Measurements from ENCODE around the gene CFAP46. TPM values are rescaled to one million over a fixed set of nuclear protein-coding genes. Genes with fewer than 3 reads are reported as not detected.

The CFAP46 gene
- total and polyA plus RNA-seq, 2 of the 4 experiments (the other 2 are of a cell fraction) = 1.3 to 1.8 TPM

DNA sequence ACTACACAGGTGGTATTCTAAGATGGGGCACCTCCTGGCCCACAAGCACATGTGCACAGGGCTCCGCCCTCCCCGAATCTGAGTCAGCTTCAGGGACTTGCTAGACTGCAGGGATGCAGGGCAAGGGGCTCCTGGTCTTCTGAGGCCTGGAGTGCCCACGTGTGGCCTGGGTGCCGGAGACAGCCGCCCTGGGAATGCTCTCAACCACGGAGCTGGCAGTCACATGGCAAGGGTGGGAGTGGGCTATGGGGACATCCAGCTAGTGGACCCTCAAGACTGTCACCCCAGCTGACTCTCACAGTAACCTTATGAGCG, 42.7 kb downstream of the CFAP46 start:
- H4K8ac ChIP-seq (ENCODE audit: low read depth in 2 of 2, low read length in 2 of 2) = no peak overlapping the region
- H2AK9ac ChIP-seq (replicated peaks; ENCODE audit: low read depth, low read length, poor library complexity) = no peak overlapping the region
- no peak overlapping the region for H3K14ac ChIP-seq (replicated peaks; ENCODE audit: low read depth, low read length)
- no peak overlapping the region for H3K18ac ChIP-seq (ENCODE audit: low read depth, low read length)
- H3K9me3 ChIP-seq (ENCODE audit: control insufficient read depth, insufficient read depth, low read length) = no peaks in the 10 kb centered on the region
- no peak overlapping the region for H3K23ac ChIP-seq (ENCODE audit: low read depth, low read length)
- ATAC-seq (ENCODE audit: low read depth) = no peak
- H4K91ac ChIP-seq (ENCODE audit: insufficient read depth, low read depth, low read length) = no peak overlapping the region
- H3K4me2 ChIP-seq (ENCODE audit: low read depth, low read length) = no peak overlapping the region
- H3K27me3 ChIP-seq (ENCODE audit: control insufficient read depth, insufficient read depth, low read length) = peaks cover 19% of the 10 kb centered on the region
- H4K20me1 ChIP-seq (ENCODE audit: insufficient read depth, low read length) = no peaks in the 10 kb centered on the region
- H2BK120ac ChIP-seq (ENCODE audit: low read depth, low read length) = no peak overlapping the region
- no peaks in the 10 kb centered on the region for H3K36me3 ChIP-seq (ENCODE audit: control insufficient read depth, insufficient read depth, low read length)
- WGBS, 2 experiments (ENCODE audit: extremely low coverage in 2 of 2, insufficient read length in 1 of 2) = 46% methylated on average over 3 of the region's 7 CpGs; no CpG with 5 or more reads in 1 of the 2 experiments
- no peaks in the 10 kb centered on the region for H3K4me1 ChIP-seq (ENCODE audit: control insufficient read depth, insufficient read depth, low read length)
- H2BK15ac ChIP-seq (ENCODE audit: low read depth, low read length) = no peak overlapping the region
- no peak overlapping the region for H2BK5ac ChIP-seq (ENCODE audit: low read depth, low read length, poor library complexity, severe bottlenecking)
- H3K79me1 ChIP-seq (ENCODE audit: low read depth in 1 of 2, low read length in 2 of 2) = no peaks in the 10 kb centered on the region
- H3K9me1 ChIP-seq (ENCODE audit: insufficient read depth, low read length) = no peaks in the 10 kb centered on the region
- H4K5ac ChIP-seq (ENCODE audit: low read depth, low read length) = no peak overlapping the region
- intact Hi-C loops (cut with micrococcal nuclease) (no loop called here), in situ Hi-C loops (cut with MboI; ENCODE audit: low sequenced_read_pairs) (no loop called here), dilution Hi-C loops (cut with HindIII; ENCODE audit: low sequenced_read_pairs, unreplicated experiment) (no loop called here)
- ChIA-PET POLR2A (ENCODE audit: unreplicated experiment) (no interaction called here), CTCF (no interaction called here)
- H2BK20ac ChIP-seq (ENCODE audit: low read depth, low read length) = no peak overlapping the region
- DNase-seq = no peak
- H2AK5ac ChIP-seq (ENCODE audit: low read depth, low read length) = no peak overlapping the region
- no TSS peak for BruUV-seq (replicated peaks)
- no peak overlapping the region for H3K4me3 ChIP-seq (ENCODE audit: insufficient read depth, low read depth, low read length)
- H3K9ac ChIP-seq (ENCODE audit: low read depth, low read length) = no peak overlapping the region
- H3K56ac ChIP-seq (ENCODE audit: extremely low read depth, insufficient read depth, low read length) = no peak overlapping the region
- H2AFZ ChIP-seq (replicated peaks; ENCODE audit: low read length, poor library complexity) = no peak overlapping the region
- H3K4ac ChIP-seq (ENCODE audit: low read depth, low read length) = no peak overlapping the region
- H3K27ac ChIP-seq (ENCODE audit: insufficient read depth, low read length) = no peak overlapping the region
- TF ChIP-seq CEBPB (IDR thresholded peaks at IDR 0.05; ENCODE audit: low read depth, low read length) = no peak
- no peak for TF ChIP-seq NFE2L2 (IDR thresholded peaks at IDR 0.05; ENCODE audit: low read depth, low read length)
- no peak for TF ChIP-seq MAZ (IDR thresholded peaks at IDR 0.05; ENCODE audit: borderline replicate concordance, low read depth, low read length)
- no peak for TF ChIP-seq RCOR1 (IDR thresholded peaks at IDR 0.05; ENCODE audit: insufficient replicate concordance, low read length)
- no peak for TF ChIP-seq CHD1 (IDR thresholded peaks at IDR 0.05; ENCODE audit: low read depth, low read length)
- TF ChIP-seq MXI1 (IDR thresholded peaks at IDR 0.05; ENCODE audit: borderline replicate concordance, low read depth, low read length) = no peak
- no peak for TF ChIP-seq RAD21 (IDR thresholded peaks at IDR 0.05; ENCODE audit: low read length)
- TF ChIP-seq FOS (IDR thresholded peaks at IDR 0.05; ENCODE audit: low read depth, low read length) = no peak
- TF ChIP-seq, protein P1, sequence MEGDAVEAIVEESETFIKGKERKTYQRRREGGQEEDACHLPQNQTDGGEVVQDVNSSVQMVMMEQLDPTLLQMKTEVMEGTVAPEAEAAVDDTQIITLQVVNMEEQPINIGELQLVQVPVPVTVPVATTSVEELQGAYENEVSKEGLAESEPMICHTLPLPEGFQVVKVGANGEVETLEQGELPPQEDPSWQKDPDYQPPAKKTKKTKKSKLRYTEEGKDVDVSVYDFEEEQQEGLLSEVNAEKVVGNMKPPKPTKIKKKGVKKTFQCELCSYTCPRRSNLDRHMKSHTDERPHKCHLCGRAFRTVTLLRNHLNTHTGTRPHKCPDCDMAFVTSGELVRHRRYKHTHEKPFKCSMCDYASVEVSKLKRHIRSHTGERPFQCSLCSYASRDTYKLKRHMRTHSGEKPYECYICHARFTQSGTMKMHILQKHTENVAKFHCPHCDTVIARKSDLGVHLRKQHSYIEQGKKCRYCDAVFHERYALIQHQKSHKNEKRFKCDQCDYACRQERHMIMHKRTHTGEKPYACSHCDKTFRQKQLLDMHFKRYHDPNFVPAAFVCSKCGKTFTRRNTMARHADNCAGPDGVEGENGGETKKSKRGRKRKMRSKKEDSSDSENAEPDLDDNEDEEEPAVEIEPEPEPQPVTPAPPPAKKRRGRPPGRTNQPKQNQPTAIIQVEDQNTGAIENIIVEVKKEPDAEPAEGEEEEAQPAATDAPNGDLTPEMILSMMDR (conservative IDR thresholded peaks at IDR 0.05; ENCODE audit: low read depth, low read length) = no peak
- no peak for TF ChIP-seq MAFK (IDR thresholded peaks at IDR 0.05; ENCODE audit: low read depth, low read length)
